Ishikawa (cell line): ENCODE results near the gene DDX23.

ENCODE experiments used
- CEBPB ChIP-seq: IDR thresholded peaks from 2 replicates; pipeline ENCODE4 v1.6.1; 2012
- CREB1 ChIP-seq: IDR thresholded peaks from 2 replicates; pipeline ENCODE4 v1.6.1; 2012; ENCODE audit warnings: low read depth
- EGR1 ChIP-seq: IDR thresholded peaks from 2 replicates; pipeline ENCODE4 v1.6.1; 2012
- EP300 ChIP-seq: IDR thresholded peaks from 2 replicates; pipeline ENCODE4 v1.6.1; 2012; ENCODE audit warnings: borderline replicate concordance
- FOXM1 ChIP-seq: IDR thresholded peaks from 2 replicates; pipeline ENCODE4 v1.6.1; 2012; ENCODE audit warnings: low read depth, borderline replicate concordance
- MAX ChIP-seq: IDR thresholded peaks from 2 replicates; pipeline ENCODE4 v1.6.1; 2012
- NFIC ChIP-seq: IDR thresholded peaks from 2 replicates; pipeline ENCODE4 v1.6.1; 2012
- RAD21 ChIP-seq: IDR thresholded peaks from 2 replicates; pipeline ENCODE4 v1.6.1; 2012; ENCODE audit warnings: low read depth
- REST ChIP-seq: IDR thresholded peaks from 2 replicates; pipeline ENCODE4 v1.6.1; 2012; ENCODE audit warnings: low read depth, mild to moderate bottlenecking
- TAF1 ChIP-seq: IDR thresholded peaks from 2 replicates; pipeline ENCODE4 v1.6.1; 2012; ENCODE audit warnings: low read depth, mild to moderate bottlenecking
- TCF12 ChIP-seq: IDR thresholded peaks from 2 replicates; pipeline ENCODE4 v1.6.1; 2012; ENCODE audit warnings: low read depth
- TEAD4 ChIP-seq: IDR thresholded peaks from 2 replicates; pipeline ENCODE4 v1.6.1; 2012
- USF1 ChIP-seq: IDR thresholded peaks from 2 replicates; pipeline ENCODE4 v1.6.1; 2012
- YY1 ChIP-seq: IDR thresholded peaks from 2 replicates; pipeline ENCODE4 v1.6.1; 2012; ENCODE audit warnings: low read depth
- ZBTB7A ChIP-seq: IDR thresholded peaks from 2 replicates; pipeline ENCODE4 v1.6.1; 2012; ENCODE audit warnings: low read depth

The DDX23 gene

GRCh38 chr12:48810903-48811431, 41.0 kb downstream of the DDX23 start:
- TF ChIP-seq TEAD4, result no peak
- no peak for TF ChIP-seq EGR1
- no peak for TF ChIP-seq RAD21
- TF ChIP-seq REST, result no peak
- TF ChIP-seq CREB1, result no peak
- no peak for TF ChIP-seq CEBPB
- TF ChIP-seq MAX, result no peak
- TF ChIP-seq FOXM1, result no peak
- TF ChIP-seq NFIC, result no peak
- no peak for TF ChIP-seq TCF12
- TF ChIP-seq TAF1, result no peak
- no peak for TF ChIP-seq EP300
- TF ChIP-seq YY1, result no peak
- no peak for TF ChIP-seq ZBTB7A
- TF ChIP-seq USF1, result no peak

- no peak for TF ChIP-seq EGR1
- TF ChIP-seq FOXM1, result no peak
- TF ChIP-seq TEAD4, result no peak
- no peak for TF ChIP-seq EP300
- TF ChIP-seq TAF1, result no peak
- TF ChIP-seq CREB1, result no peak
- no peak for TF ChIP-seq NFIC
- TF ChIP-seq ZBTB7A, result no peak
- no peak for TF ChIP-seq RAD21
- TF ChIP-seq USF1, result no peak
- TF ChIP-seq REST, result no peak
- no peak for TF ChIP-seq CEBPB
- no peak for TF ChIP-seq YY1
Measured at GRCh38 chr12:48807981-48808380, 44.0 kb downstream of the DDX23 start.

GRCh38 chr12:48803675-48804074, 48.3 kb downstream of the DDX23 start:
- TF ChIP-seq FOXM1 (no peak), RAD21 (no peak), TCF12 (no peak), USF1 (no peak), YY1 (no peak), REST (no peak), CEBPB (no peak), ZBTB7A (no peak), CREB1 (no peak), TAF1 (no peak), MAX (no peak), EP300 (no peak), NFIC (no peak)

GRCh38 chr12:48800971-48801370, 51.0 kb downstream of the DDX23 start:
- TF ChIP-seq FOXM1, result no peak
- TF ChIP-seq EGR1, result no peak
- no peak for TF ChIP-seq TEAD4
- no peak for TF ChIP-seq USF1
